K562 (cell line): ENCODE results near the gene TTLL10. TPM values are rescaled to one million over a fixed set of nuclear protein-coding genes. Genes with fewer than 3 reads are reported as not detected.

Source experiments
- BHLHE40 ChIP-seq: IDR thresholded peaks from 2 replicates; pipeline ENCODE4 v1.6.1; 2011; ENCODE audit warnings: low read length, improper control_type of control experiment
- CCNT2 ChIP-seq: IDR thresholded peaks from 2 replicates; pipeline ENCODE4 v1.6.1; 2011; ENCODE audit warnings: borderline replicate concordance, low read depth, mild to moderate bottlenecking, moderate library complexity, mixed read lengths, low read length; ENCODE audit not compliant: insufficient read length; ENCODE audit errors: extremely low read depth
- COPS2 ChIP-seq: fragments of 450-650 bp; conservative IDR thresholded peaks from 2 replicates; pipeline ENCODE4 v1.6.1; 2016; ENCODE audit warnings: mild to moderate bottlenecking, moderate library complexity
- CXXC5 ChIP-seq: fragments of 250-450 bp; sonication (Bioruptor Pico); IDR thresholded peaks from 2 replicates; pipeline ENCODE4 v1.8.0; 2022; ENCODE audit warnings: inconsistent platforms, mild to moderate bottlenecking, moderate library complexity
- FOXA3 ChIP-seq, 2 experiments: fragments of 450-650 bp in 1 of 2; sonication (generic) in 1 of 2; formaldehyde crosslinking; IDR thresholded peaks in 1 of 2; conservative IDR thresholded peaks in 1 of 2; 2 replicates each; pipeline versions ENCODE4 v1.4.0 to v1.8.0; 2020 to 2022; ENCODE audit warnings: mild to moderate bottlenecking in 2 of 2, missing genetic modification reagents in 1 of 2
- GATAD2B ChIP-seq: fragments of 450-650 bp; IDR thresholded peaks from 2 replicates; pipeline ENCODE4 v1.6.1; 2017; ENCODE audit warnings: mild to moderate bottlenecking, borderline replicate concordance
- IRF2 ChIP-seq: sonication (generic); formaldehyde crosslinking; IDR thresholded peaks from 2 replicates; pipeline ENCODE4 v1.8.1; 2022; ENCODE audit warnings: mild to moderate bottlenecking, missing genetic modification reagents
- MAFF ChIP-seq: IDR thresholded peaks from 2 replicates; pipeline ENCODE4 v1.6.1; 2012; ENCODE audit warnings: low read length, improper control_type of control experiment
- MCM2 ChIP-seq: fragments of 450-650 bp; IDR thresholded peaks from 2 replicates; pipeline ENCODE4 v1.6.1; 2017; ENCODE audit warnings: low read depth, mild to moderate bottlenecking
- MYC ChIP-seq, 2 experiments: fragments of 250-450 bp in 1 of 2; sonication (Bioruptor Pico) in 1 of 2; IDR thresholded peaks; 2 replicates each; pipeline versions ENCODE4 v1.5.1 to v1.6.1; 2012 to 2021; ENCODE audit warnings: low read depth in 2 of 2, borderline replicate concordance in 1 of 2, improper control_type of control experiment in 1 of 2, low read length in 1 of 2, mild to moderate bottlenecking in 1 of 2, moderate library complexity in 1 of 2
- NCOA1 ChIP-seq: fragments of 450-650 bp; IDR thresholded peaks from 2 replicates; pipeline ENCODE4 v1.6.1; 2016; ENCODE audit warnings: low read depth
- NFYB ChIP-seq: IDR thresholded peaks from 2 replicates; pipeline ENCODE4 v1.6.1; 2011; ENCODE audit warnings: mild to moderate bottlenecking, moderate library complexity; ENCODE audit not compliant: insufficient read length; ENCODE audit errors: extremely low read depth
- POU5F1 ChIP-seq: fragments of 150-350 bp; IDR thresholded peaks from 2 replicates; pipeline ENCODE4 v1.6.1; 2014; ENCODE audit warnings: borderline replicate concordance, low read length, low read depth, mild to moderate bottlenecking; ENCODE audit not compliant: partially characterized antibody
- PPARD ChIP-seq: fragments of 250-450 bp; sonication (Bioruptor Pico); IDR thresholded peaks from 2 replicates; pipeline ENCODE4 v1.8.0; 2022; ENCODE audit warnings: inconsistent platforms, mild to moderate bottlenecking, moderate library complexity
- RAD21 ChIP-seq, 2 experiments: fragments of 250-450 bp in 1 of 2; fragments of 450-650 bp in 1 of 2; sonication (Bioruptor Pico) in 1 of 2; formaldehyde crosslinking in 1 of 2; IDR thresholded peaks in 1 of 2; conservative IDR thresholded peaks in 1 of 2; 2 replicates each; pipeline versions ENCODE4 v1.4.0 to v1.8.0; 2020 to 2022; ENCODE audit warnings: mild to moderate bottlenecking in 2 of 2, moderate library complexity in 1 of 2
- RFX1 ChIP-seq: fragments of 450-650 bp; IDR thresholded peaks from 2 replicates; pipeline ENCODE4 v1.6.1; 2016; ENCODE audit warnings: mild to moderate bottlenecking, moderate library complexity
- SMC3 ChIP-seq: conservative IDR thresholded peaks from 2 replicates; pipeline ENCODE4 v1.6.1; 2011; ENCODE audit warnings: low read depth, low read length, improper control_type of control experiment; ENCODE audit not compliant: insufficient read depth
- SREBF2 ChIP-seq: sonication (generic); formaldehyde crosslinking; IDR thresholded peaks from 2 replicates; pipeline ENCODE4 v1.4.0; 2020; ENCODE audit warnings: mild to moderate bottlenecking, missing genetic modification reagents
- SRSF3 ChIP-seq: fragments of 200-400 bp; formaldehyde crosslinking; IDR thresholded peaks from 2 replicates; pipeline ENCODE4 v1.6.1; 2016; ENCODE audit warnings: mild to moderate bottlenecking, low read length, moderate library complexity; ENCODE audit not compliant: insufficient read depth
- ZBTB17 ChIP-seq: fragments of 450-650 bp; formaldehyde crosslinking; IDR thresholded peaks from 2 replicates; pipeline ENCODE4 v1.4.0; 2020; ENCODE audit warnings: mild to moderate bottlenecking
- ZNF57 ChIP-seq: fragments of 450-650 bp; formaldehyde crosslinking; IDR thresholded peaks from 2 replicates; pipeline ENCODE4 v1.4.0; 2020; ENCODE audit warnings: mild to moderate bottlenecking, moderate library complexity
- ZNF589 ChIP-seq: fragments of 200-800 bp; sonication (Bioruptor generic); IDR thresholded peaks from 2 replicates; pipeline ENCODE4 v1.6.1; 2016; ENCODE audit warnings: low read depth, missing genetic modification characterization, missing compliant biosample characterization
- ZNF695 ChIP-seq: fragments of 450-650 bp; formaldehyde crosslinking; IDR thresholded peaks from 2 replicates; pipeline ENCODE4 v1.4.0; 2020; ENCODE audit warnings: mild to moderate bottlenecking, moderate library complexity
- polyA plus RNA-seq, 8 experiments: library from polyadenylated mRNA; depleted of rRNA in 4 of 8; stranded (reverse) in 5 of 8; unstranded in 3 of 8; fragments of >200 nt; fragmentation: Nextera tagmentation in 2 of 8; fragmentation: Illumina TruSeq in 1 of 8; extraction: Ambion mirVana in 2 of 8; extraction: Trizol in 1 of 8; gene quantifications; 2 replicates each; pipeline versions ENCODE4 v1.2.1 to v1.2.3, GENCODE V29; 2011 to 2014; ENCODE audit warnings: inconsistent platforms in 1 of 8, missing spikeins in 1 of 8
- total RNA-seq, 7 experiments: library from RNA; depleted of rRNA in 6 of 7; stranded (reverse); fragments of >200 nt in 6 of 7; fragmentation: Illumina TruSeq in 2 of 7; extraction: Trizol in 2 of 7; gene quantifications; 2 replicates each; pipeline versions ENCODE4 v1.2.1 to v1.2.3, GENCODE V29; 2011 to 2021; ENCODE audit warnings: low replicate concordance in 1 of 7
- TF ChIP-seq, protein P1 (sequence below): fragments of 250-450 bp; sonication (Bioruptor Pico); IDR thresholded peaks from 2 replicates; pipeline ENCODE4 v1.4.0; 2020; ENCODE audit warnings: mild to moderate bottlenecking, moderate library complexity
- TF ChIP-seq, protein P2 (sequence below): fragments of 250-450 bp; sonication (Bioruptor Pico); IDR thresholded peaks from 2 replicates; pipeline ENCODE4 v1.8.0; 2021; ENCODE audit warnings: mild to moderate bottlenecking, moderate library complexity
- TF ChIP-seq, protein P3 (sequence below): fragments of 250-450 bp; sonication (Bioruptor Pico); IDR thresholded peaks from 2 replicates; pipeline ENCODE4 v1.8.0; 2021; ENCODE audit warnings: borderline replicate concordance, mild to moderate bottlenecking, moderate library complexity; ENCODE audit not compliant: poor library complexity, severe bottlenecking

TTLL10 gene
- total and polyA plus RNA-seq, 9 of the 15 experiments (the other 6 are each of a cell fraction or from before 2014, with no cell fraction given) = not detected

DNA sequence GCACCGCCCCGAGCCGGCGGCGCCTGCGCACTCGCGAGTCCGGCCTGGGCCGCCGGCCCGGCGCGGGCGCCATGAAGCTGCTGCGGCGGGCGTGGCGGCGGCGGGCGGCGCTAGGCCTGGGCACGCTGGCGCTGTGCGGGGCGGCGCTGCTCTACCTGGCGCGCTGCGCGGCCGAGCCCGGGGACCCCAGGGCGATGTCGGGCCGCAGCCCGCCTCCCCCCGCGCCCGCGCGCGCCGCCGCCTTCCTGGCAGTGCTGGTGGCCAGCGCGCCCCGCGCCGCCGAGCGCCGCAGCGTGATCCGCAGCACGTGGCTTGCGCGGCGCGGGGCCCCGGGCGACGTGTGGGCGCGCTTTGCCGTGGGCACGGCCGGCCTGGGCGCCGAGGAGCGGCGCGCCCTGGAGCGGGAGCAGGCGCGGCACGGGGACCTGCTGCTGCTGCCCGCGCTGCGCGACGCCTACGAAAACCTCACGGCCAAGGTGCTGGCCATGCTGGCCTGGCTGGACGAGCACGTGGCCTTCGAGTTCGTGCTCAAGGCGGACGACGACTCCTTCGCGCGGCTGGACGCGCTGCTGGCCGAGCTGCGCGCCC is 58.6 kb downstream of the TTLL10 start, which contains the start of gene B3GALT6 (continued):
- TF ChIP-seq RAD21 (CRISPR knock-in tag; conservative IDR thresholded peaks at IDR 0.05 in 1 of 2, IDR thresholded peaks at IDR 0.05 in 1 of 2) (0 out of 4 replicates have a peak, but pooled peaks of 1 of the 2 experiments have one; percentile 4), BHLHE40 (no peak), ZBTB17 (CRISPR knock-in tag) (no peak), IRF2 (CRISPR knock-in tag) (peak; percentile 79), POU5F1 (peak; percentile 0), ZNF695 (no peak), ZNF589 (CRISPR knock-in tag) (peak; percentile 80), FOXA3 (CRISPR knock-in tag; conservative IDR thresholded peaks at IDR 0.05 in 1 of 2, IDR thresholded peaks at IDR 0.05 in 1 of 2) (peak in 1 of 2 experiments; percentile 51; a peak in 1 of 4 replicates), SMC3 (no peak), ZNF57 (CRISPR knock-in tag) (no peak), MCM2 (no peak), SREBF2 (no peak), RFX1 (no peak), NCOA1 (no peak), MAFF (no peak), NFYB (no peak), COPS2 (no peak), SRSF3 (no peak), GATAD2B (peak; percentile 35; the same call in 1 of the 2 replicates), CCNT2 (peak; percentile 51), PPARD (CRISPR knock-in tag) (no peak), MYC (IDR thresholded peaks at IDR 0.05; ENCODE audit: low read depth, low read length) (peak; percentile 90; the same call in 1 of the 2 replicates), MYC (CRISPR knock-in tag; IDR thresholded peaks at IDR 0.05; ENCODE audit: borderline replicate concordance, low read depth) (no peak), CXXC5 (CRISPR knock-in tag) (peak; percentile 86)
- TF ChIP-seq, protein P1, sequence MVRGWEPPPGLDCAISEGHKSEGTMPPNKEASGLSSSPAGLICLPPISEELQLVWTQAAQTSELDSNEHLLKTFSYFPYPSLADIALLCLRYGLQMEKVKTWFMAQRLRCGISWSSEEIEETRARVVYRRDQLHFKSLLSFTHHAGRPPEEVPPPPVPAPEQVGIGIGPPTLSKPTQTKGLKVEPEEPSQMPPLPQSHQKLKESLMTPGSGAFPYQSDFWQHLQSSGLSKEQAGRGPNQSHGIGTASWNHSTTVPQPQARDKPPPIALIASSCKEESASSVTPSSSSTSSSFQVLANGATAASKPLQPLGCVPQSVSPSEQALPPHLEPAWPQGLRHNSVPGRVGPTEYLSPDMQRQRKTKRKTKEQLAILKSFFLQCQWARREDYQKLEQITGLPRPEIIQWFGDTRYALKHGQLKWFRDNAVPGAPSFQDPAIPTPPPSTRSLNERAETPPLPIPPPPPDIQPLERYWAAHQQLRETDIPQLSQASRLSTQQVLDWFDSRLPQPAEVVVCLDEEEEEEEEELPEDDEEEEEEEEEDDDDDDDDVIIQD = no peak
- TF ChIP-seq, protein P2, sequence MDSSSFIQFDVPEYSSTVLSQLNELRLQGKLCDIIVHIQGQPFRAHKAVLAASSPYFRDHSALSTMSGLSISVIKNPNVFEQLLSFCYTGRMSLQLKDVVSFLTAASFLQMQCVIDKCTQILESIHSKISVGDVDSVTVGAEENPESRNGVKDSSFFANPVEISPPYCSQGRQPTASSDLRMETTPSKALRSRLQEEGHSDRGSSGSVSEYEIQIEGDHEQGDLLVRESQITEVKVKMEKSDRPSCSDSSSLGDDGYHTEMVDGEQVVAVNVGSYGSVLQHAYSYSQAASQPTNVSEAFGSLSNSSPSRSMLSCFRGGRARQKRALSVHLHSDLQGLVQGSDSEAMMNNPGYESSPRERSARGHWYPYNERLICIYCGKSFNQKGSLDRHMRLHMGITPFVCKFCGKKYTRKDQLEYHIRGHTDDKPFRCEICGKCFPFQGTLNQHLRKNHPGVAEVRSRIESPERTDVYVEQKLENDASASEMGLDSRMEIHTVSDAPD (CRISPR knock-in tag) = no peak
- TF ChIP-seq, protein P3, sequence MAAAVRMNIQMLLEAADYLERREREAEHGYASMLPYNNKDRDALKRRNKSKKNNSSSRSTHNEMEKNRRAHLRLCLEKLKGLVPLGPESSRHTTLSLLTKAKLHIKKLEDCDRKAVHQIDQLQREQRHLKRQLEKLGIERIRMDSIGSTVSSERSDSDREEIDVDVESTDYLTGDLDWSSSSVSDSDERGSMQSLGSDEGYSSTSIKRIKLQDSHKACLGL = peak; percentile 68
